Vagina (tissue), 2 donors: ENCODE measurements around the gene RRP8.

Experiments
- CTCF ChIP-seq, 3 experiments: fragments of 450-650 bp in 2 of 3; fragments of 200-600 bp in 1 of 3; sonication (generic) in 1 of 3; IDR thresholded peaks; one replicate each; pipeline ENCODE4 v1.5.1; 2017 to 2019; ENCODE audit warnings: antibody characterized with exemption in 3 of 3, mild to moderate bottlenecking in 2 of 3, moderate library complexity in 2 of 3
- POLR2A ChIP-seq, 2 donors: fragments of 450-650 bp; IDR thresholded peaks; one replicate each; pipeline ENCODE4 v1.6.1; 2017; ENCODE audit warnings: antibody characterized with exemption in 2 of 2, mild to moderate bottlenecking in 2 of 2, moderate library complexity in 2 of 2
- POLR2AphosphoS5 ChIP-seq, 2 donors: sonication (generic); formaldehyde crosslinking; IDR thresholded peaks; one replicate each; pipeline ENCODE4 v1.9.0; 2017; ENCODE audit warnings: antibody characterized with exemption in 2 of 2, mild to moderate bottlenecking in 2 of 2, low read depth in 1 of 2; ENCODE audit not compliant: insufficient read depth in 1 of 2

GRCh38 chr11:6557761-6558674 is 45.4 kb downstream of the RRP8 start:
- TF ChIP-seq CTCF (IDR thresholded peaks at IDR 0.05) (no peak), POLR2AphosphoS5 (IDR thresholded peaks at IDR 0.05; ENCODE audit: insufficient read depth in 1 of 2, low read depth in 1 of 2) (no peak), POLR2A (IDR thresholded peaks at IDR 0.05) (no peak)
